Measurements from ENCODE around the gene SYNGR3.

DNA sequence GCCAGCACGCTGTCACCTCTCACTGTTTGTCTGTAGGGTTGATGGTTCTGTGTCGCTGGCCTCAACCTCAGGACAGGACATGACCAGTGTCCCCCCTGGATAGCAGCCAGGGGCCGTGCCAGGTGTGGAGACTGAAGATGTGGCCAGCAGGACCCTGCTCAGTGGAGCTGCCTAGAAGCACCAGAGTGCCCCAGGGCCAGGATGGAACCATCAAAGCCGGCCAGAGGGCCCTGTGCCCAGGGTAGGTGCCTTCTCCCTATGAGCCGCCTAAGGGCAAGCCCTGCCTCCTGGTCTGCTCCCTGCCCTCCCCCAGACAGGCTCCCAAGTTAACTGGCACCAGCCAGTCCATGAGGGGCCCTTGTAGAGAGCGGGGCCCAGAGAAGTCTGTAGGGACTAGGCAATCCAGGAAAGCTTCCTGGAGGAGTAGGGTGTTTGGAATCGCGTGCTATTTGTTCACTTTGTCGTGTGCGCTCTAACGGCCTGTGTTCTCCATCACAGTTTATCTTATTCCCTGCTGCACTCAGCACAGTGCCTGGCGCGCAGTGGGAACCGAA is 31.0 kb upstream of the SYNGR3 start:
- TF ChIP-seq, protein P1, sequence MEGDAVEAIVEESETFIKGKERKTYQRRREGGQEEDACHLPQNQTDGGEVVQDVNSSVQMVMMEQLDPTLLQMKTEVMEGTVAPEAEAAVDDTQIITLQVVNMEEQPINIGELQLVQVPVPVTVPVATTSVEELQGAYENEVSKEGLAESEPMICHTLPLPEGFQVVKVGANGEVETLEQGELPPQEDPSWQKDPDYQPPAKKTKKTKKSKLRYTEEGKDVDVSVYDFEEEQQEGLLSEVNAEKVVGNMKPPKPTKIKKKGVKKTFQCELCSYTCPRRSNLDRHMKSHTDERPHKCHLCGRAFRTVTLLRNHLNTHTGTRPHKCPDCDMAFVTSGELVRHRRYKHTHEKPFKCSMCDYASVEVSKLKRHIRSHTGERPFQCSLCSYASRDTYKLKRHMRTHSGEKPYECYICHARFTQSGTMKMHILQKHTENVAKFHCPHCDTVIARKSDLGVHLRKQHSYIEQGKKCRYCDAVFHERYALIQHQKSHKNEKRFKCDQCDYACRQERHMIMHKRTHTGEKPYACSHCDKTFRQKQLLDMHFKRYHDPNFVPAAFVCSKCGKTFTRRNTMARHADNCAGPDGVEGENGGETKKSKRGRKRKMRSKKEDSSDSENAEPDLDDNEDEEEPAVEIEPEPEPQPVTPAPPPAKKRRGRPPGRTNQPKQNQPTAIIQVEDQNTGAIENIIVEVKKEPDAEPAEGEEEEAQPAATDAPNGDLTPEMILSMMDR (IDR thresholded peaks at IDR 0.05 in 4 of 5, conservative IDR thresholded peaks at IDR 0.05 in 1 of 5) = no peak
- TF ChIP-seq POLR2A (IDR thresholded peaks at IDR 0.05) = no peak
